Endometrium (tissue), 2 donors: ENCODE measurements around the gene GPR45.
"Not testable (repeated sequence)": the region's sequence is repeated elsewhere in the genome, so short reads cannot be mapped to it uniquely, and the experiment has no call there.

Experiments
- FAIRE-seq: peaks from 2 replicates; lab custom pipeline; 2012; peaks lifted over from hg19 to GRCh38; lab: Jason Lieb, UNC
- donor health status: control.
- donor health status: control.

GPR45 gene, protein sequence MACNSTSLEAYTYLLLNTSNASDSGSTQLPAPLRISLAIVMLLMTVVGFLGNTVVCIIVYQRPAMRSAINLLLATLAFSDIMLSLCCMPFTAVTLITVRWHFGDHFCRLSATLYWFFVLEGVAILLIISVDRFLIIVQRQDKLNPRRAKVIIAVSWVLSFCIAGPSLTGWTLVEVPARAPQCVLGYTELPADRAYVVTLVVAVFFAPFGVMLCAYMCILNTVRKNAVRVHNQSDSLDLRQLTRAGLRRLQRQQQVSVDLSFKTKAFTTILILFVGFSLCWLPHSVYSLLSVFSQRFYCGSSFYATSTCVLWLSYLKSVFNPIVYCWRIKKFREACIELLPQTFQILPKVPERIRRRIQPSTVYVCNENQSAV

DNA sequence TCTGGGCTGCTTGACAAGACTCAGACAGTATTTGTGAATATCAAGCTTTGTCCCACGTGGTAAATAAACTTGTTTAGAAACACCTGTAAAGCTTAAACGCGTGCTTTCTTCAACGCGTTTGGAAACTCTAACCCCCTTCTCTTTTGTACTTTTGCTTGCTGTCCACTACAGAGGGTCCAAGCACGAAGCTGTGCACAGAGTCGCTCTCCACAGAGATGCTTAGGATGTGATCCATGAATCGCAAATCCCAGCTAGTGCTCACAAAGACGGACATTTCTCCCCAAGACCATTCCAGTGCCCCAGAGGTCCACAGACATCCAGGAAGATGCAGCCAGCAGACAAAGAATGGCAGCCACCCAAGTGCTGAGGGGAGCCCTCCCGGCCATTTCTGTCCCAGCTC, at the start of gene GPR45:
GPR45 (plus strand) TSS at position 301 of the 400 bp plus-strand sequence. CDS start 116 bp downstream, outside the sequence.
- no peak for FAIRE-seq

DNA sequence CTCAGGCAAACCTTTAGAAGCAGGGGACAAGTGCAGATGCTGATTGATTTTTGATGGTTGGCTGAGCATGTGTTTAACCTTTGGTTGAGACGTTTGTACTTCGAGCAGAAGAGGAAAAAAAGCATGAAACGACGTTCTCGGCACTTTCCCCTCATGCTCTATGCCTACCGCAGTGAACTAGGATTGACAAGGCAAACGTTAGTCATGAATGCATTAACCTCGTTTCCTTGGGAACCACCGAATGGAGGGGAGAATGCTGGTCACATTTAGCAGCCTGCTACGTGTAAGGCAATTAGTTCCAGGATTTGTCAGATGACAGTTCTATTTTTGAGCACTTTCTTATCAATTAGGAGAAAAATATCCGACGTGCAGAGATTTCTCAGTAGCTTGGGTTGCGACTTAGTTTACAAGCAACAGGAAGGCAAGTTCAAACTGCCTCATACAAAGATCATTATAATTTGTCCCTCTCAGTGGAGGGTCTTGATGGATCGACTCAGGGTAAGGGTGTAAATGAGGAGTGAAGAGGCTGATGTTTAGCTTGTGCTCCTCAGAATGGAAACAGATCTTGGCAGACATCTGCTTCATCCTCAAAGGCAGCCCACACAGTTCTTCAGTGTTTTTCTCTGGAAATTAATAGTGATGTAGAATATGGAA, 47.4 kb upstream of the GPR45 start:
- FAIRE-seq = no peak

DNA sequence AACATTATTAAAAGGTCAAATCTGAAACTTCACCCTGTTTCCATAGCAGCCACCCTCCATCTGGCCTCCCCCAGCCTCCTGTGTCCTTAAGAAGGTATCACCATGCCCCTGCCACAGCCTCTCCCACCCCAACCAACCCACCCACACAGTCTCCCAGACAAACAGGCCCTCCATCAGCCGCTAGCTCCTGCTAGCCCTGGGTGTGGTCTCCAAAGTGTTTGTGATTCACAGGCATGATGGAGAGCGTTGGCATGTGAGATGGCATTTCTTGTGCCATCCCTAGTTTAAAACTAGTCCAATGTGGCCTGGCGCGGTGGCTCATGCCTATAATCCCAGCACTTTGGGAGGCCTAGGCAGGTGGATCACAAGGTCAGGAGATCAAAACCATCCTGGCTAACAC, 44.9 kb upstream of the GPR45 start:
- no peak for FAIRE-seq

DNA sequence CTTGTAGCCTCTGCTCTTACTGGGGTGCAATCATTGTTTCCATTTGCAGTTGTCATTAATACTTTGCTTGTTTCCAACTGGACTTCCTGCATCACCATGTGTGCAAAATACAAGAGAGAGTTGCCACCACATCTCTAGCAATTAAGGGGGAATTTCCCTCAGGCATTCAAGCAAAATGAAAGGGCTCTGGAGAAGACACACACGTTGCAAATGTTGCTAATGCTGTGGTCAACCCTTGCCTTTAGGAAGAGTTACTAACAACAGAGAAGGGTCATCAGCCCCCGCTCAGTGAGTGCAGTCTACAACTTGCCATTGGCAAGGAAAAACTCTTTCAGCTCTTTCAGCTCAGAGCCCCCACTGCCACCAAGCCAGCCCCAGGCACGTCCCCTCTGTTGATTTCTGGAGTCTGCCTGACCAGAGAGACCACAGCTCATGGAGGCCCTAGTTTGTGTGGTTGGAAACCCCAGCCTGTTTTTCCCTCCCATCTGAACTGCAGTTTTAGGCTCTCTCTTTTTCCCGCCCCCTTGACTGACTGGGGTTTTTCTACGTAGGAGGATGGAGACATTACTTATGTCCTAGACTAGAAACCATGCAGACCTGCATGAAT, 25.9 kb upstream of the GPR45 start:
- FAIRE-seq = no peak

DNA sequence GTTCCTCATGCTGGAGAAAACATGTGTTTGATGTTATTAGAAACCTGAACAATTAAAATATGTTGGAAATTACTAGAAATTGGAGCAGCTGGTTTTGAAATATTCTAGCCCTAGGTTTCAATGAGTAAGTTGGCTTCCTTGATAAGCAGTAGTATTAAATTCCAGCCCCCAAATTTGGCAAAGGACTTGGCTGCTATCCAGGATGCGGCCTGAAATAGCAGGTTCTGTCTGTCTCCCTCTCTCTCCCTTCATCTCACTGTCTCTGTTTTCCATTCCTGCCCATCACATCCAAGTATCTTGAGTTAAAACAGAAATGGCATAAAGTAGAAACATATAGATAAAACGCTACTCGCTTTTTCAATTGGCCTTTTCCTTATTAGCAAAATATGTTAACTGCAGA, 20.9 kb upstream of the GPR45 start:
- FAIRE-seq = no peak

DNA sequence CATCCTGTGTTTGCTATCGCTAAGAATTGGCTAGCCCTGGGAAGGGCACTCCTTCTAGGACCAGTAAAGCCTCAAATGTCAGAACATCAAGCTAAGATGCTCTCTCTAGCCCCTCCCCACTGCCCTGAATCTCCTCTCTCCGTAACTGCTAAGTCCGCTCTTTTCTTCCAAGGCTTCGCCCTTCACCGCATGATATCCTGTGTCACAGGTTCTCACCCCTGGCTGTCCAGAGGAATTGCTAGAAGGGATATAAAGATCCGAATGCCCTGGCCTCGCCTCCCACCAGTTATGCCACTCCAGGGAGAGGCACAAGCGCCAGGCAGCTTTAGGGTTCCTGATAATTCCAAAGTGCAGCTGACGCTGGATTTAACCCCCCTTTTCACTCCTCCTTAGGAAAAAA, 17.1 kb upstream of the GPR45 start:
- no peak for FAIRE-seq

DNA sequence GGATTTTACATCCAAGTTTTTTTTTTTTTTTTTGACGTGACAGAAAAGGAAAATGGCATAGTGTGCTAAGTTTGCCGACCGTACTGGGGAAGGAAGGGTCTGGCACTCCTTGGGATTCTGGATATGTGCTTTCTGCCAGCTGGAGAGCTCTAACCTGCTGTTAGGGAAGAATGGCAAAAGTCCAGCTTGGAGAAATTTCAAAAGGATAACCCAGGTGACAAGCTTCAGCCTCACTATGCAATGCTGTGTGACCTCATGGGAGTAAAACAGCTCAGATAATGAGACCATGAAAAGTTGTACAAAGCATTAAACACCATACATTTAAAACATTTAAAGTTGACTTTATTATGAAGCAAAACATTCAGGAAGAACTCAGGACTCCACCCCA, 10.3 kb upstream of the GPR45 start:
- no peak for FAIRE-seq

DNA sequence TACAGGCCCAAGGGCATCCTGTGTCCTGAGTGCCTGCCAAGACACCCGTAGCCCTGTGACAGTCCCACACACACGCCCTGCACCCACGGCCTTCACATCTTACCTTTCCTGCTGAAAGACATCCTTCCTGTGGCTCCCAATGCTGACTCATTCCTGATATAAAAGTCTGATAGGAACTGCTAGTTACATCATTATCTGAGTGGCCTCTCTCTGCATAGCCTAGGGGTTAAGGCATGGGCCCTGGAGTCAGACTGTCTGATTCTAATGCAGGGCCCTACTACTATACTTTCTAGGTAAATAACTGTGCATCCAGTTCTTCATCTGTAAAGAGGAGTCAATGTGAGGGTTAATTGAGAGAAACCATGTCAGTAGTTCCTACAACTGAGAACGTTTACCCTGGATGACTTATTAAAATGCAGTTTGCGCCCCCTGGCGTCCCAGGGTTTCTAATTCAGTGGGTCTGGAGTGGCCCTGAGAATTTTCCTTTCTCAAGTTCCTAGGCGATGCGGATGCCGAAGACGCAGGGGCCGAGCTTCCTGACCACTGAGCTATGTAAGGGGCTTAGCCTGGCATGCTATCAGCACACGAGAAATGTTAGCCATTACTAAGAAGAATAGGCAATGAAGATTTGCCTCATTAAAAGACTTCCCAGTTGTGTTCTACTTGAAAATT, 6.0 kb upstream of the GPR45 start:
- no peak for FAIRE-seq

DNA sequence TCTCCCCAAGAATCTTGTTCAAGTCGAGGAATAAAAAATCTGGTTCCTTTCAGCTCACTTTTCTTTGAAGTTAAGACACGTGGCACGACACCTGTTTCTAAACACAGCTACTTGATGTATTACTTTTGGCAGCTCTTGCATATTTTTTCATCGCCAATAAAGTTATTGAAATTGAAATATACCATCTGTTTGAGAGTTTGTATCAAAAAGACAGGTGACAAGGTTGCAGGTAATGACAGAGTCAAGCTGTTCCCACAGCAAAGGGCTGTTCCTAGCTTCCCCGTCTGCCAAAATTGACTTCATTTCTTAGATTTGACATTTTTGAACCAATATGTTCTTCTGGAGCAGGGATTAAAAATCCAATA, 5.5 kb upstream of the GPR45 start:
- FAIRE-seq = no peak

DNA sequence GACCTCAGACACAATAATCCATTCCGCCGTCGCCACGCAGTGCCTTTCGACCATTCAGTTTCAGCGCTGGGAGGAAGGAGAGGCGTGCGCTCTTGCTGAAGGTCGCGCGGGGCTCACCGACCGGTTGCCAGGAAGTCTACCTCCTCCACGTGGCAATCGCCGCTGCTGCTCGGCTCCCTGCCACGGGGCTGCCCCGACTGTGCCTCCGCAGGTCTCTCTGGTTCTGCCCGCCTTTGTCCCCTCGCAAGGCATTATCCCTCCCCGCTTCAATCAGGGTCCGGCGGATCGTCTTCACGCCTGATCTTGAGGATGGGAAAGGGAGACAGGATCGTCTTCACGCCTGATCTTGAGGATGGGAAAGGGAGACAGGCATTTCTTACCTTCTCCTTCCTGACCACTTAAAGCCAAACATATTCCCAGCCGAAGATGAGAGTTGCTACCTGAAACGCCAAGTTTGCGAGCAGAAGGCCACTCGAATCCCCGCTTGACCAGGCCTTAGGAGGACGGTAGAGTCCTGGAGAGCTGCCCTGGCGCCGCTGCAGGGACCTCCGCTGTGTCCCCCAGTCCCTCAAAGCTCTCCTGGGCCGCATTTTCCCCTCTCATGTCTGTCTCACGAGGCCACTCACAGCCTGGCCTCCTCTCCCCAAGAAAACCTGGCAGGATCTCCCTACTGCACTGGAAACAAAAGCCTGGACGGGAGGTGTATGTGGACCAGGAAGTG, 4.3 kb upstream of the GPR45 start:
- FAIRE-seq = no peak

DNA sequence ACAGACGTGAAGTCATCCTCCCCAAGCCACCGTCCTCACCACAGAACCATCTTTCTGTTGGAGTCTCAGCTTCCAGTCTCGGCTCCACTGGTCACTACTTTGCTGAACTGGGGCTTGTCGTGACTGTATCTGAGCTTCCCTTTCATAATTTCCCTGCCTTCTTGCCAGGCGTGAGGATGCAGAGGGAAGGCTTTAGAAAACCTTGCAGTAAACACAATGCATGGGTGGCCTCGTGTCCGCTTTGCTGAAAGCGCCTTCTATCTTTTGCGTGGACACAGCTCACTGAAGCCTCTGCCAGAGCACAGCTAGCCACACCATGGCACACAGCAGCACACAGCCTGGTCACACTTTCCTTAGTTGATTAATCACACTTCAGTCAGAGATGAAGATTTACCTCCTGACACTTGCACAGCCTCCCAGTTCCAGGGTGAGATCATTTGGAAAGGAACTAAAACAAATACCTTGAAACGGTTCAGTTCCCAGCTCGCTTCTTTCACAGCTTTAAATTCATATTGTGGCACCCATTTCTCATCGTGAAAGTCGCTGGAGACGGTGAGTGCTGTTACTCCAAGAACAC, 2.8 kb upstream of the GPR45 start:
- FAIRE-seq = no peak

DNA sequence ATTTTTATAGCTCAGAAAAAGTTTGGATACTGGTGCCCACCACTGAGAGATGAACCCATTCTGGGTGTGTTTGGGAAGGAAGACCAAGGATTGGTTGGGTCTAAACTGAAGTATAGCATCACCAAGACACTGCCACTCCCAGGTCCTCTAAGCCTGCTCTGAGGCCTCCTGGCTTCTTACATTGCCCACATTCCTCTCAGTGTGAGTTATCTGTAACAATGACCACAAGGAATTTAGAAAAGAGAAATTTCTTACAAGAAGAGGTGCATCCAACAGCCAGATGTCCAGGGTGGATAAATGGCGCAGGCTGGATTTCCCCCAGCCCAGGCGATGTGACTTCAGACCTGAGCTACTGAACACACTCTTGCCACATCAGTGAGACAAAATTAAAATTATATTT, 1.6 kb upstream of the GPR45 start:
- FAIRE-seq = no peak

DNA sequence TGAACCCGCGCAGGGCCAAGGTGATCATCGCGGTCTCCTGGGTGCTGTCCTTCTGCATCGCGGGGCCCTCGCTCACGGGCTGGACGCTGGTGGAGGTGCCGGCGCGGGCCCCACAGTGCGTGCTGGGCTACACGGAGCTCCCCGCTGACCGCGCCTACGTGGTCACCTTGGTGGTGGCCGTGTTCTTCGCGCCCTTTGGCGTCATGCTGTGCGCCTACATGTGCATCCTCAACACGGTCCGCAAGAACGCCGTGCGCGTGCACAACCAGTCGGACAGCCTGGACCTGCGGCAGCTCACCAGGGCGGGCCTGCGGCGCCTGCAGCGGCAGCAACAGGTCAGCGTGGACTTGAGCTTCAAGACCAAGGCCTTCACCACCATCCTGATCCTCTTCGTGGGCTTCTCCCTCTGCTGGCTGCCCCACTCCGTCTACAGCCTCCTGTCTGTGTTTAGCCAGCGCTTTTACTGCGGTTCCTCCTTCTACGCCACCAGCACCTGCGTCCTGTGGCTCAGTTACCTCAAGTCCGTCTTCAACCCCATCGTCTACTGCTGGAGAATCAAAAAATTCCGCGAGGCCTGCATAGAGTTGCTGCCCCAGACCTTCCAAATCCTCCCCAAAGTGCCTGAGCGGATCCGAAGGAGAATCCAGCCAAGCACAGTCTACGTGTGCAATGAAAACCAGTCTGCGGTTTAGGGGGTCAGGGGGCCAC, 897 bp downstream of the GPR45 start:
- FAIRE-seq = no peak

DNA sequence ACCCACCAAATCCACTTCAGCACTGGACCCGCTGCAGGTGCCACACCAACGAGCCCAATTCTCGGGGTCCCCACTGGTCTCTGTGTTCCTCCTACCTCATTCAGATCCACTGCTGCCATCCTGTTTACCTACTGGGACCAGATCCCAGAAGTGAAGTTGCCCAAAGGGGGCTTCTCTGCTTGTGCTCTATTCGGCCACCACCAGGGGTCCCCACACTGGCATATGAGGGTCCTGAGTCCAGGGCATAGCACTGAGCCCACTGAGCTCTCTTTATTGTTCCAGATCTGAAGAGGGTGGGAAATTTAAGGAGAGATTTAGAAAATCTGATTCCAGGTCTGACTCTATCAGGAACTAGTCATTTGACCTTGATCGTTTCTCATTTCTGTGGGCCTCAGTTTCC, 2.4 kb downstream of the GPR45 start:
- no peak for FAIRE-seq

DNA sequence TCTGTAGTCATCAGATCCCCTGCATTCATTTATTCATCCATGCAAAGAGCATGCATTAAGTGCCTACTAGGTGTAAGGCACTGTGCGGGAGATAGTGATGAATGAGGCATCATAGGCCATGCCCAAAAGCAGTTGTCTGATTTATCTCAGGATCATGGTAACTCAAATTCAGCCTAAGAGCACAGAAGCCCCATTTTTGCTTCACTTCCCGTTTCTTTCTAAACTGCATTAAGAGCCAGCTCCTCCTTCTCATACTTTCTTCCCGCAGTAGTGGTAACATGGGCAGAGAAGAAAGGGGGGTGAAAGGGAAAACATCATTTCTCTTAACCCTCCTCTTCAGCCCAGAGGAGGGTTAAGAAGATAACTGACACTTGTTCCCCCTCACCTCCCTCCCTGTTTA, 2.9 kb downstream of the GPR45 start:
- no peak for FAIRE-seq

DNA sequence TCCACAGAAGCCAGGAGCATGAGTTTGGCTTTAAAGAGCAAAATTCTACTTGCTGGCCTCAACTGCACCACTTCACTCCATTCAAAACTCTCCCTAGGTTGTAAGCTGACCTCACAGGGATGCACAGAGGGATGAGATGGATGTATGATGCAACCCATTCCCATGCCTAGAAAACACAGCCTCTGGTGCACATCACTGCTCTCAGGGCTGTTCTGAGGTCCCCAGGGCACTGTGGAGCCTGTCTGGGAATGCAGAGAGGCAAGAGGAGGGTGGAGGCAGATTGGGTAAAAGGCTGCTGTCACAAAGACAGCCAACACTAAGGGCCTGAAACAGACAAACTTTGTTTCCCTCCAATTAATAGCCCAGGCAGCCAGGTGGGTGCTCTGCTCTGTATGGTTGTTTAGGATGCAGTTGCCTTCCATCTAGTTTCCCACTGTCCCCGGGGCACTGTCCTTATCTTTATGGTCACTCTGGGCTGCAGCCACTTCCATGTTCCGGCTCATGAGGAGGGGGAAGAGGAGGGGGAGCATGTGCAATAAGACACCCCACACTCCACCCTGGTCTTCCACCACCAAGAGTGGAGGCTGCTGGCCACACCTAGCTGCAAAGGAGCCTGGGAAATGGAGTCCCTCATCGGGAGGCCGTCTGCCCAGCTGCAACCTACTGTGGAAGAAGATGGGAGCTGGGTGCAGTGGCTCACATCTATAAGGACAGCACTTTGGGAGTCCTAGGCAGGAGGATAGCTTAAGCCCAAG, 7.0 kb downstream of the GPR45 start:
- FAIRE-seq = no peak

DNA sequence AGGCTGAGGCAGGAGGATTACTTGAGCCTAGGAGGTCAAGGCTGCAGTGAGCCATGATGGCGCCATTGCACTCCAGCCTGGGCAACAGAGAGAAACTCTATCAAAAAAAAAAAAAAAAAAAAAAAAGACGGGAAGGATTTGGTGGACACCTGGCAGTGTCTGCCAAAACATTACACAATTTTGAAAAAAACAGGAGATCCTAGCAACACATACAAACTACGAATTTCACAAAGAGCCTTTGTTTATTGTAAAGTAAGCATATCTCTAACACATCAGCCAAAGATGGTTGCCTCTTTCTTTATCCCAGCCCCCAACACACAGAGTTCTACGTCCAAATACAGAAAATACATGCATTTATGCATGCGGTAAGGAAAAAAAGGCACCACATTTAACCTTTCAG, 7.6 kb downstream of the GPR45 start:
- no peak for FAIRE-seq

DNA sequence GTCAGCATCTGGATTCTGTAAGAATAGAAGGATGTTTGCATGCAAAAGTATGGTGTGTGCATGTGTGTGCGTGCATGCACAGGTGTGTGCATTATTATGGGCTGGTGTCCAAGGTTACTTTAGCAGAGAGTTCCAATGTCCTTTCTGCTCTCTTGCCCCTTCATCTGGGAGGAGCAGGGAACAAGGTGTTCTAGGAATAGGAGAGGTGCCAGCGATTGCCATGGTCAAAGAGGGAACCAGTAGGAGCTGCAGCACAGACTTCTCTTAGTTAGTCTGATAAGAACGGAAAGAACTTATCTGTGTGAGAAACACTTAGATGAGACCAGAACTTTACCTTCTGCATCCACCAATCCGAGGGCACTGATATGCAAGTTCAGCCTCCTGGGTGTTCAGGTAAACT, 8.3 kb downstream of the GPR45 start:
- FAIRE-seq = no peak

DNA sequence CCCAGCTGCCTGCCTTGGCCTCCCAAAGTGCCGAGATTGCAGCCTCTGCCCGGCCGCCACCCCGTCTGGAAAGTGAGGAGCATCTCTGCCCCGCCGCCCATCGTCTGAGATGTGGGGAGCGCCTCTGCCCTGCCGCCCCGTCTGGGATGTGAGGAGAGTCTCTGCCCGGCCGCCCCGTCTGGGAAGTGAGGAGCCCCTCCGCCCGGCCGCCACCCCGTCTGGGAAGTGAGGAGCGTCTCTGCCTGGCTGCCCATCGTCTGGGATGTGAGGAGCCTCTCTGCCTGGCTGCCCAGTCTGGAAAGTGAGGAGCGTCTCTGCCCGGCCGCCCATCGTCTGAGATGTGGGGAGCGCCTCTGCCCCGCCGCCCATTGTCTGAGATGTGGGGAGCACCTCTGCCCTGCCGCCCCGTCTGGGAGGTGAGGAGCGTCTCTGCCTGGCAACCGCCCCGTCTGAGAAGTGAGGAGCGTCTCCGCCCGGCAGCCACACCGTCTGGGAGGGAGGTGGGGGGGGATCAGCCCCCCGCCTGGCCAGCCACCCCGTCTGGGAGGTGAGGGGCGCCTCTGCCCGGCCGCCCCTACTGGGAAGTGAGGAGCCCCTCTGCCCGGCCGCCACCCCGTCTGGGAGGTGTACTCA, 9.6 kb downstream of the GPR45 start:
- not testable (repeated sequence) for FAIRE-seq

DNA sequence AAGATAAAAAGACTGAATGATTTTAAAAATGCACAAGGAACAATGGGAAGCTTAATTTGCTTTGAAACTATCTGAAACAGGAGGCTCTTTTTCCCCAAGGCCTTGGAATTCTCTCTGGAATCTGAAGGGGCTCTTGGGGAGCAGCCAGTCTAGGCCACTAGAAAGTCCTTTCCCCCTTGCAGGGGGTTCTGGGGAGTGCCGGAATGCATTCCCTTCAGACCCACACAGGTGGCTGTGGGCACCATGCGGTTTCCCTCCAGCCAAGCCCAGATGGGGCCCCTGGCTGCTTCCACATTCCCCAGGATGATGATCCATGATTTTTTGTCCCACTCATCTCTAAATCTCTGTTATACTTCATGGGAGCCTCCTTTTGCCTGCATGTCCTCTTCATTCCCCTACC, 10.7 kb downstream of the GPR45 start:
- no peak for FAIRE-seq
